Measurements from ENCODE around the gene VAMP4.

The VAMP4 gene

GRCh38 chr1:171741872-171742576 is at the start of gene VAMP4:
VAMP4 (minus strand) TSS chr1:171742065; CDS start chr1:171738414, 3,651 bp downstream.
- DNase-seq = peak; percentile 61 to 86 (median 78)

GRCh38 chr1:171790318-171790717 is 48.5 kb upstream of the VAMP4 start:
- DNase-seq = no peak

- no peak for DNase-seq
Measured at GRCh38 chr1:171788696-171789095, 46.8 kb upstream of the VAMP4 start.

- no peak for DNase-seq
Measured at GRCh38 chr1:171787686-171788480, 46.0 kb upstream of the VAMP4 start.

GRCh38 chr1:171786534-171786933 is 44.7 kb upstream of the VAMP4 start:
- DNase-seq = no peak

- no peak for DNase-seq
Measured at GRCh38 chr1:171785766-171786165, 43.9 kb upstream of the VAMP4 start.

GRCh38 chr1:171784784-171785183 is 42.9 kb upstream of the VAMP4 start:
- DNase-seq = no peak

- no peak for DNase-seq
Measured at GRCh38 chr1:171783816-171784530, 42.1 kb upstream of the VAMP4 start.

GRCh38 chr1:171781176-171781875 is 39.5 kb upstream of the VAMP4 start, which contains the start of gene METTL13:
METTL13 (plus strand) TSS chr1:171781660; CDS start chr1:171781968, 308 bp downstream.
- peak; percentile 92 to 97 (median 96) for DNase-seq

- no peak for DNase-seq
Measured at GRCh38 chr1:171780583-171781175, 38.8 kb upstream of the VAMP4 start.

- DNase-seq = no peak
Measured at GRCh38 chr1:171772312-171772711, 30.4 kb upstream of the VAMP4 start.

- DNase-seq = no peak
Measured at GRCh38 chr1:171769754-171770153, 27.9 kb upstream of the VAMP4 start.

- DNase-seq = no peak
Measured at GRCh38 chr1:171769171-171769570, 27.3 kb upstream of the VAMP4 start.

- DNase-seq = no peak
Measured at GRCh38 chr1:171763764-171764163, 21.9 kb upstream of the VAMP4 start.

GRCh38 chr1:171762143-171762563 is 20.3 kb upstream of the VAMP4 start:
- no peak for DNase-seq

GRCh38 chr1:171758011-171758410 is 16.1 kb upstream of the VAMP4 start:
- DNase-seq = no peak

- no peak for DNase-seq
Measured at GRCh38 chr1:171756856-171757255, 15.0 kb upstream of the VAMP4 start.

- no peak for DNase-seq
Measured at GRCh38 chr1:171754971-171755370, 13.1 kb upstream of the VAMP4 start.

- DNase-seq = no peak
Measured at GRCh38 chr1:171754353-171754705, 12.5 kb upstream of the VAMP4 start.

- DNase-seq = no peak
Measured at GRCh38 chr1:171753685-171754352, 12.0 kb upstream of the VAMP4 start.

- DNase-seq = no peak
Measured at GRCh38 chr1:171753182-171753581, 11.3 kb upstream of the VAMP4 start.

- no peak for DNase-seq
Measured at GRCh38 chr1:171751221-171751620, 9.4 kb upstream of the VAMP4 start.
